ENCODE measurements around the gene KCTD3.

GRCh38 chr1:215600258-215600792, 33.2 kb downstream of the KCTD3 start:
- TF ChIP-seq, protein P1, sequence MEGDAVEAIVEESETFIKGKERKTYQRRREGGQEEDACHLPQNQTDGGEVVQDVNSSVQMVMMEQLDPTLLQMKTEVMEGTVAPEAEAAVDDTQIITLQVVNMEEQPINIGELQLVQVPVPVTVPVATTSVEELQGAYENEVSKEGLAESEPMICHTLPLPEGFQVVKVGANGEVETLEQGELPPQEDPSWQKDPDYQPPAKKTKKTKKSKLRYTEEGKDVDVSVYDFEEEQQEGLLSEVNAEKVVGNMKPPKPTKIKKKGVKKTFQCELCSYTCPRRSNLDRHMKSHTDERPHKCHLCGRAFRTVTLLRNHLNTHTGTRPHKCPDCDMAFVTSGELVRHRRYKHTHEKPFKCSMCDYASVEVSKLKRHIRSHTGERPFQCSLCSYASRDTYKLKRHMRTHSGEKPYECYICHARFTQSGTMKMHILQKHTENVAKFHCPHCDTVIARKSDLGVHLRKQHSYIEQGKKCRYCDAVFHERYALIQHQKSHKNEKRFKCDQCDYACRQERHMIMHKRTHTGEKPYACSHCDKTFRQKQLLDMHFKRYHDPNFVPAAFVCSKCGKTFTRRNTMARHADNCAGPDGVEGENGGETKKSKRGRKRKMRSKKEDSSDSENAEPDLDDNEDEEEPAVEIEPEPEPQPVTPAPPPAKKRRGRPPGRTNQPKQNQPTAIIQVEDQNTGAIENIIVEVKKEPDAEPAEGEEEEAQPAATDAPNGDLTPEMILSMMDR (IDR thresholded peaks at IDR 0.05): no peak
- TF ChIP-seq POLR2A (IDR thresholded peaks at IDR 0.05): no peak
